ENCODE data around the gene C6orf15.
A peak's percentile ranks its signal among the peaks of the same experiment; 100 is the strongest.

The C6orf15 gene

GRCh38 chr6:31135710-31136109, 23.3 kb upstream of the C6orf15 start:
- ChIA-PET CTCF (no interaction called here), POLR2A (ENCODE audit: low non-redundant PET) (interaction anchor here (0.7 kb wide), 1 partner anchor 242 kb away, joined by 5 read pairs; no protein-coding TSS in a partner anchor)
- no peak for DNase-seq (ENCODE audit: low spot score)
- no peak overlapping the region for H3K27ac ChIP-seq
- TF ChIP-seq, protein P1, sequence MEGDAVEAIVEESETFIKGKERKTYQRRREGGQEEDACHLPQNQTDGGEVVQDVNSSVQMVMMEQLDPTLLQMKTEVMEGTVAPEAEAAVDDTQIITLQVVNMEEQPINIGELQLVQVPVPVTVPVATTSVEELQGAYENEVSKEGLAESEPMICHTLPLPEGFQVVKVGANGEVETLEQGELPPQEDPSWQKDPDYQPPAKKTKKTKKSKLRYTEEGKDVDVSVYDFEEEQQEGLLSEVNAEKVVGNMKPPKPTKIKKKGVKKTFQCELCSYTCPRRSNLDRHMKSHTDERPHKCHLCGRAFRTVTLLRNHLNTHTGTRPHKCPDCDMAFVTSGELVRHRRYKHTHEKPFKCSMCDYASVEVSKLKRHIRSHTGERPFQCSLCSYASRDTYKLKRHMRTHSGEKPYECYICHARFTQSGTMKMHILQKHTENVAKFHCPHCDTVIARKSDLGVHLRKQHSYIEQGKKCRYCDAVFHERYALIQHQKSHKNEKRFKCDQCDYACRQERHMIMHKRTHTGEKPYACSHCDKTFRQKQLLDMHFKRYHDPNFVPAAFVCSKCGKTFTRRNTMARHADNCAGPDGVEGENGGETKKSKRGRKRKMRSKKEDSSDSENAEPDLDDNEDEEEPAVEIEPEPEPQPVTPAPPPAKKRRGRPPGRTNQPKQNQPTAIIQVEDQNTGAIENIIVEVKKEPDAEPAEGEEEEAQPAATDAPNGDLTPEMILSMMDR (conservative IDR thresholded peaks at IDR 0.05; ENCODE audit: low read depth), result no peak

GRCh38 chr6:31132806-31133205, 20.4 kb upstream of the C6orf15 start:
- DNase-seq (ENCODE audit: low spot score), result no peak
- no peak overlapping the region for H3K27ac ChIP-seq
- TF ChIP-seq, protein P1 (conservative IDR thresholded peaks at IDR 0.05; ENCODE audit: low read depth), result no peak
- POLR2A ChIA-PET (ENCODE audit: low non-redundant PET), result no interaction called here
- CTCF ChIA-PET, result interaction anchor here (0.6 to 1.1 kb wide), 3 partner anchors 54 to 235 kb away, joined by 3 to 5 read pairs (median 3); no protein-coding TSS in a partner anchor

- CTCF ChIA-PET, result interaction anchor here (0.6 kb wide), 1 partner anchor 61 kb away, joined by 4 read pairs; no protein-coding TSS in a partner anchor
- TF ChIP-seq, protein P1 (conservative IDR thresholded peaks at IDR 0.05; ENCODE audit: low read depth), result no peak
- POLR2A ChIA-PET (ENCODE audit: low non-redundant PET), result no interaction called here
- no peak for DNase-seq (ENCODE audit: low spot score)
- no peak overlapping the region for H3K27ac ChIP-seq
These were observed 19.2 kb upstream of the C6orf15 start for GRCh38 chr6:31131595-31131994.

DNA sequence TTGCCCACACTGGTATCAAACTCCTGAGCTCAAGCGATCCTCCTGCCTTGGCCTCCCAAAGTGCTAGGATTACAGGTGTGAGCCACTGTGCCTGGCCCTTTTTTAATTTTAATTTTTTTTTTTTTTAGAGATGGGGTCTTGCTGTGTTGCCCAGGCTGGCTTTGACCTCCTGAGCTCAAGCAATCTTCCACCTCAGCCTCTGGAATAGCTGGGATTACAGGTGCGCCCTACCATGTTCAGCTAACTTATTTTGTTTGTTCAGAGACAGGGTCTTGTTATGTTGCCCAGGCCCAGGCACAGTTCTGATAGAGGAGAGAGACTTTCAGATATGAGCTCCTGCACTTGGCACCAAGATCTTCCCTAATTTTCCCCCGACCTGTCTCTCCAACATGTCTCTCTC, 18.4 kb upstream of the C6orf15 start:
- TF ChIP-seq, protein P1 (conservative IDR thresholded peaks at IDR 0.05; ENCODE audit: low read depth), result no peak
- ChIA-PET POLR2A (ENCODE audit: low non-redundant PET) (no interaction called here), CTCF (interaction anchor here (0.6 kb wide), 1 partner anchor 533 kb away, joined by 3 read pairs; no protein-coding TSS in a partner anchor)
- DNase-seq (ENCODE audit: low spot score), result no peak
- H3K27ac ChIP-seq, result no peak overlapping the region

DNA sequence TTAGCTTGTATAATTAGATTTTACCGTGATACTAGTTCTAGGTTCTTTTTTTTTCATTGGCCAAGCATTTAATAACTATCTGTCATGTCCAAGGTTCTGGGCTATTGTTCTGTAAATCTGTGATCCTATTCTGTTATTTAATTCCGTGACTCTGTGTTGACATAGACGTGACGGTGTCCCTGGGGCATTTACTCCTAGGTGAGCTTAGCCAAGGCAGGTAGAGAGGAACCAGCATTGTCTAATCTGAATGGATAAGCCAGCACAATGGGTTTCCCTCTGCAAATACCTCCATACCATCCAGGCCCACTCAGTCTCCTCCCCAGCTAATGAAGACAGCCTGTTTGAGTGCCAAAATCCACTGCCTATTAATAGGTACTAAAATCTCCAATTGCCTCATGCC, 16.8 kb upstream of the C6orf15 start:
- CTCF ChIA-PET, result interaction anchor here (0.6 to 1.7 kb wide), 5 partner anchors 9 to 118 kb away, joined by 3 to 4 read pairs (median 3); partner anchors contain the start of gene PSORS1C2

DNA sequence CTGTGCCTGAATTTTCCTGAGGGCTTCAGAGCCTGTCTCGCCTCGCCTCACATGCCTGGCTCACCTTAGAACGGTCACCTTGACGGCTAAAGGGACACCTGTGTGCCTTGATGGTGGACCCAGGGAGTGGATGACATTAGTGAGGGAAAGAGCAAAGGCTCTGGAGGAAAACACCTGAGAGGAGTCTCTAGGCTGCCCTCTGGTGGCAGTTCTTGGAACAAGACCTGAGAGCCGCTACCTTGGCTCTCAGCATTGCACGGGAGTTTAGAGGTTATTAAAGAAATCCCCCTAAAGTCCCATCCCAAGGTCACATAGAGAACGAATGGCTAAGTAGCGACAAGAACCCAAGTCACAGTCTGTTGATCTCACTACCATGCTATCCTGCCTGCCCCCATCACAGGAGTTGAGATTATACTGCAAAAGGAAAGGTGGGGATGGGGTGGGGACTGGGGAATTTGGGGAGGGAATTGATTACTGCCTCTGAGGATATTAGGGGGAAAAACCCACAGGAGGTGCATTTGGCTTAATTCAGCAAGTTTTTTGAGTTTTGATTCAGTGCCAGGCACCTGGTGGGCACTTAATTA, 15.8 kb upstream of the C6orf15 start:
- DNase-seq (ENCODE audit: low spot score), result peak; percentile 53
- TF ChIP-seq, protein P1 (conservative IDR thresholded peaks at IDR 0.05; ENCODE audit: low read depth), result peak; percentile 87
- CTCF ChIA-PET, result interaction anchor here (0.6 to 1.7 kb wide), 6 partner anchors 10 to 119 kb away, joined by 3 to 4 read pairs (median 3); partner anchors contain the start of gene PSORS1C2
- POLR2A ChIA-PET (ENCODE audit: low non-redundant PET), result no interaction called here
- no peak overlapping the region for H3K27ac ChIP-seq

More for the DNA sequence above, 16.8 kb upstream of the C6orf15 start:
- TF ChIP-seq, protein P1 (conservative IDR thresholded peaks at IDR 0.05; ENCODE audit: low read depth), result no peak
- POLR2A ChIA-PET (ENCODE audit: low non-redundant PET), result no interaction called here
- no peak overlapping the region for H3K27ac ChIP-seq
- no peak for DNase-seq (ENCODE audit: low spot score)

Measured in RWPE1 (cell line).